Measurements from ENCODE around the gene RC3H2.
"Not testable (repeated sequence)": the region's sequence is repeated elsewhere in the genome, so short reads cannot be mapped to it uniquely, and the experiment has no call there.

The RC3H2 gene

GRCh38 chr9:122923947-122924346, 18.8 kb upstream of the RC3H2 start:
- no peak for DNase-seq

DNA sequence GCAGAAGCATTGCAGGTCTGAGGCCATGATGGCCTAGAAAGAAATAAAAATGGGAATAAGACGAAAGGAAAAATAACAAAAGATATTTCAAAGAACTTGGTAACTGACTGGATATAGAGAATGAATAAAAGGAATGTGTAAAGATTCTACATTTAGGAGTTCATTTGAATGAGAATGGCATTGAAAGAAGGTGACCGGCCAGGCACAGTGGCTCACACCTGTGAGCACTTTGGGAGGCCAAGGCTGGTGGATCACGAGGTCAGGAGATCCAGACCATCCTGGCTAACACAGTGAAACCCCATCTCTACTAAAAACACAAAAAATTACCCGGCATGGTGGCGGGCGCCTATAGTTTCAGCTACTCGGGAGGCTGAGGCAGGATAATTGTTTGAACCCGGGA, 17.6 kb upstream of the RC3H2 start:
- no peak for DNase-seq

GRCh38 chr9:122918310-122918709, 13.2 kb upstream of the RC3H2 start:
- DNase-seq = no peak

DNA sequence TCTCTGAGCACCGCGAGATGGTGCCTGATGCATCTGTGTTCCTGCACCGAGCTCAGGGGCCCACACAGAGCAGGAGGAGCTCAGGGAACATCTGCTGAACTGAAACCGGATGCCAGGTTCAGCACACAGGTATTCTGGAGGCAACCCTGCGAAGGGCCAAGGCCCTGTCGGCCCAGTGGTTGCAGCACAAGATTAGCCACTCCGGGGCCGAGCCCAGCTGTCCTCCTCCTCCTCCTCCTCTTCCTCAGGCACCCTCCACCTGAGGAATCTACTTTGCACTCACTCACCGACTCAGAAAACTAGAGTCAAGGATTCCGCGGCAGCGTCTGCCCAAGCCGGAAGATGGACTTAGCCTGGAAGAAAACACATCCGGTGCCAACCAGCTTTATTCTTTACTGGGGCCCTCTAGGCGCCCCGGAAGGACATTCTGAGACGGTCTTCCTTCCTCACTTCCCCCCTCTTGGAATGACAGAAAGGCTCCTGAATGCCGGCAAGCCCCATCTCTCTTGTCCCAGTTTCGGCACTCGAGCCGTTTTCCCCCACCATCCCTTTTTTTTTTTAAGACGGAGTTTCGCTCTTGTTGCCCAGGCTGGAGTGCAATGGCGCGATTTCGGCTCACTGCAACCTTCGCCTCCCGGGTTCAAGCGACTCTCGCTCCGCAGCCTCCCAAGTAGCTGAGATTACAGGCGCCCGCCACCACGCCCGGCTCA, 8.0 kb upstream of the RC3H2 start, which contains the start of gene ZBTB6:
ZBTB6 (minus strand) TSS at position 360 of the 710 bp plus-strand sequence. CDS start 1,251 bp downstream, outside the sequence.
- peak; percentile 72 for DNase-seq

DNA sequence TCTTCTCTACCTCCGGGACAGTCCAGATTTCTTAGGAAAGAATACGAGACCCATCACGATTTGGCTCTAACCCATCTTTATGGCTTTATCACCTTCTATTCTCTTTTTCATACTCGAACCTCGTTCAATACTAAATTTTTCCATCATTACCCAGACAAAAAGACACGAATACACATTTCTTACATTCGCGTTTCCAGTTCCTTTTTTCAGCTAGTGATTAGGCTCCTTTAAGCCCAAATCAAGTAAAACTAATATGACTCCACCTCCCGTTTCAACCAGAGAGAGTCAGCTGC, 7.5 kb upstream of the RC3H2 start:
- no peak for DNase-seq

GRCh38 chr9:122906122-122906521, 963 bp upstream of the RC3H2 start:
- not testable (repeated sequence) for DNase-seq

DNA sequence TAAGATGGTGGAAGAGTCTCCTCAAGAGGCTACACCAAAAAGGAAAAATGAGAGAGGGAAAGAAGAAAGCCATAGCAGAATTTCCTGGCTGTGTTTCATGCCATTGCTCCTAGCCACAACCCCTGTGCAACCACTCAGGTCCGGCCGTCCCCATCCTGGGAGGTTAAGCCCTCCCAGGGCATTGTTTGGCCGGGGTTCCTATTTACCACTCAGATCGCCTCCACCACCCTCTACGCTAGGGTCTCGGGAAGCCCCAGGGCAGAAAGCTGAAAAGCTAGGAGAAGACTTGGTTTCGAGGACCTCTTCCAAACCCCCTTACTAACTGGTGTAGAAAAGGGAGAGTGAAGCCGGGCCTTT, 715 bp downstream of the RC3H2 start:
- DNase-seq = peak; percentile 27

DNA sequence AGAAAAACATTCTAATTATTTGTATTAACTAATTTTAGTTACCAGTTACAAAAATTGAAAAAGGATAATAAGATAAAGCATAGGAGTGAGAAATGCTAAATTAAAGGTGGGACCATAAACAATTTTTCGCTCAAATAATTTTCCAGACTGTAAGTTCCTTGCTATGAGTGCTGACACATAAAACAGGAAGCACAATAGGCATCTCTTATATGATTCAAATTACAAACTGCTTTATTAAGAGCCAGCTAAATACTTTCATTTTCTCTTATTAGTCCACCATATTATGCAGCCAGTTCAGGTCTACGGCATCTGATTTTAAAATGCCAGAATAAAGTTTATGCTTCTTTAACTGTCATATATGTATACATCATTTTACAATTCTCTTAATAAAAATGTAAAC, 4.4 kb downstream of the RC3H2 start:
- DNase-seq = no peak

GRCh38 chr9:122897969-122898368, 7.2 kb downstream of the RC3H2 start:
- DNase-seq = no peak

- no peak for DNase-seq
Measured at GRCh38 chr9:122888480-122888879, 16.7 kb downstream of the RC3H2 start.

DNA sequence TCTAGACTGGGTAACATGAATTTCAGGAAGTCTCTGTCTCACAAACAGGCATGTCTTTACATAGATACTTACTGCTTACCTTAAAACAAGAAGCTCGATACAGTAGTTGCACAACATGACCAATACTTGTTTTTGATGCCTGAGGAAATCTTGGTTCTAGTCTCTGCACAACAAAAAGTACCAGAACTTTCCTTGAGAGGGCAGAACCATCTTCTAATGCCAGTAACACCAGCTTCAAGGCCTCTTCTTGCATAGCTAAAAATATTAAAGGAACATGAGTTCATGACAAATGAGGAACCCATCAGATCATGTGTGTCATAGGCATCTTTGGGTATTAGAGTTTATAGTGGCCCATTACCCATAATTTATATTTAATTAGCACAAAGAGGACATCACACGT, 22.0 kb downstream of the RC3H2 start:
- DNase-seq = no peak

- no peak for DNase-seq
Measured at GRCh38 chr9:122879443-122879842, 25.7 kb downstream of the RC3H2 start.

DNA sequence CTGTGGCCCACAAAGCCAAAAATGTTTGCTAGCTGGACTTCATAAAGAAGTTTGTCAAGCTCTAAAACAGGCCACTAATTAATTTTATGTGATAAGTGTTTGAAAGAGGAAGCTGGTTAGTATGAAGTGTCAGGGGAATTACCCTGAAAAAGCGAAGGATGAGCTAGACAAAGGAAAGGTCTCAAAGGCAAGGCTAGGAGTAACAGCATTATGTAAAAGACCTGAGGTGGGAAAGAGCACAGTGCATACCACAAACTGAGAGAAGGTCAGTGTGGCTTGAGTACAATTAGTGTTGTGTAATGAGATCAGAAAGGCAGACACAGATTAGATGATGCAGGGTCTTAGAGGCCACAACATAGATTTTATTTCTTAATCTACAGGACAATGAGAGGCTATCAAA, 29.6 kb downstream of the RC3H2 start:
- no peak for DNase-seq

DNA sequence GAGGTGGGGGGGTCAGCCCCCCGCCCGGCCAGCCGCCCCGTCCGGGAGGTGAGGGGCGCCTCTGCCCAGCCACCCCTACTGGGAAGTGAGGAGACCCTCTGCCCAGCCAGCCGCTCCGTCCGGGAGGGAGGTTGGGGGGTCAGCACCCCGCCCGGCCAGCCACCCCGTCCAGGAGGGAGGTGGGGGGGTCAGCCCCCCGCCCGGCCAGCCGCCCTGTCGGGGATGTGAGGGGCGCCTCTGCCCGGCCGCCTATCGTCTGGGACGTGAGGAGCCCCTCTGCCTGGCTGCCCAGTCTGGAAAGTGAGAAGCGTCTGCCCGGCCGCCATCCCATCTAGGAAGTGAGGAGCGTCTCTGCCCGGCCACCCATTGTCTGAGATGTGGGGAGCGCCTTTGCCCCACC, 37.9 kb downstream of the RC3H2 start:
- not testable (repeated sequence) for DNase-seq

- no peak for DNase-seq
Measured at GRCh38 chr9:122866079-122866478, 39.1 kb downstream of the RC3H2 start.

GRCh38 chr9:122865300-122865699, 39.9 kb downstream of the RC3H2 start:
- DNase-seq = no peak

GRCh38 chr9:122863407-122863806, 41.8 kb downstream of the RC3H2 start:
- DNase-seq = no peak

- DNase-seq = no peak
Measured at GRCh38 chr9:122860319-122861142, 44.6 kb downstream of the RC3H2 start.

DNA sequence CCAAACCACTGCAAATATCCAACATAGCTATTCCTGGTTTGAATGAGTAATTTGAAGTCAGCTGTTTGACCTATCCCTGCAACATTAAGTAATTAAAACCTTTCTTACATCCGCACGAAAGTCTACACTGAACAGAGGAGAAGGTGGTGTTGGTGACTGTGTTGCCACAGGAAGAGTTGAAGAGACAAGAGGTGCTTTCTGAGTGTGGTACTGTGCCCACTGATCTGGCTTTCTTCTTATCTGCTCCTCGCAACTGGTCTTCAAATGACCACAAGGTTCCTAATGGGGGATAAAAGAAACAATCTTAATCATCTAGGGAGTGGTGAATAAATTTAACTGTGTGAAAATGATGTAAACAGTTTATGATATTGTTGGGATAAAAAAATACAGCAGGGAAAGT, 47.3 kb downstream of the RC3H2 start:
- DNase-seq = no peak

- DNase-seq = not testable (repeated sequence)
Measured at GRCh38 chr9:122852085-122852786, 52.9 kb downstream of the RC3H2 start.

DNA sequence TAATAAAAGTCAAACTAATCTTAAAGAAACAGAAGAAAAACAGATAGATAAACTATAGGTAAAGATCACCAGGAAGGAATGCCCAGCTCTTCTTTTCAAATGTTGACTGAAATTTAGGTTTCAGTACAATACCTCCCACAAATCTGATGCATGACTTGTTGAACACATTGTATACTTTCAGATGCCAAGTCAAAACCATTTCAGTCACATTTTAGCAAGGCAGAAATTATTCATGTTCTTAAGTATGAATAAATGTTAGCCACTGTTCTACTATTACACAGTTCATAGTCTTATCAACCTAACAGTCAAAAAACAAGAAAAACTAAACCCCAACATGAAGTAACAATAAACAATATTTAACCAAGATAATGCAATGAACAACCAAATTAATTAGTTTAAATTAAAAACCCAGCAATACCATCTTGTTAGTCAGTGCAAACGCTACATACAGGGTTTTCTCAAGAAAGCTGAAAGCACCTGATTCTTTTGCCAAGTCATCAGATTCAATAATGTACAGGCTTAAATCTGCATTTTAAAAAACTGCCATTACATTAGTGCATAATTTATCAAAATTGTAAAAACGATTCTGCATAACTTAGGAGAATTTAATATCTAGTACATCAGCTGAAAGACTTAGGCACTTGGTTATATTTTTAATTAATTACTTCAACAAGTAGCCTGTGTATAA, 56.8 kb downstream of the RC3H2 start:
- no peak for DNase-seq

- no peak for DNase-seq
Measured at GRCh38 chr9:122846371-122846940, 58.7 kb downstream of the RC3H2 start.

DNA sequence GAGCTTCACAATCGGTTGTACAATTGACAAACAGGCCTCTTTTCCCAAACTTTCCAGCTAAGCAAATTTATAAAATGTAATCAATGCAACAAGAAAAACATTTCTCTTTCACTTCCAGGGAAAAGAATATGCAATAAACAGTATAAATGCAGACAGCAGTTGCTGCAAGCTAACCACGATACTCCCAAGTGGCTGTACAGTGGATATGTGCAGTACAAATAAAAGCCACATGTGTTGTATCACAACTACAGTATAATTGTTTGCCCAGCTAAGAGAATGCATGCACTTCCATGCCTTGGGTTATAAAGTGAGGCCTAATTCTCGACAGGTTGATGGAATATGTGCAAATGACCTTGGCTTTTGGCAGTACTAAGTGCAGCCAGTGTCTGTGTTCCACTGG, 60.0 kb downstream of the RC3H2 start:
- DNase-seq = no peak
